HepG2 (cell line): ENCODE measurements around the gene WDR73. TPM values are rescaled to one million over a fixed set of nuclear protein-coding genes. Genes with fewer than 3 reads are reported as not detected.

Experiments
- BRCA1 ChIP-seq: sonication (generic); formaldehyde crosslinking; IDR thresholded peaks from 2 replicates; pipeline ENCODE4 v1.4.0; 2020; ENCODE audit warnings: missing genetic modification reagents
- CREB1 ChIP-seq, 2 experiments: fragments of 450-650 bp in 1 of 2; IDR thresholded peaks; 2 replicates each; pipeline ENCODE4 v1.6.1; 2016 to 2017; ENCODE audit warnings: control low read depth in 1 of 2, mild to moderate bottlenecking in 1 of 2, missing compliant biosample characterization in 1 of 2, missing genetic modification characterization in 1 of 2
- ETV5 ChIP-seq: IDR thresholded peaks from 2 replicates; pipeline ENCODE4 v1.6.1; 2018; ENCODE audit warnings: missing biosample characterization, missing genetic modification reagents, inconsistent platforms, borderline replicate concordance
- GPBP1L1 ChIP-seq: sonication (generic); formaldehyde crosslinking; IDR thresholded peaks from 2 replicates; pipeline ENCODE4 v1.5.0; 2020; ENCODE audit warnings: mild to moderate bottlenecking, missing genetic modification reagents
- HMGA1 ChIP-seq: sonication (generic); formaldehyde crosslinking; conservative IDR thresholded peaks from 2 replicates; pipeline ENCODE4 v1.4.0; 2020; ENCODE audit warnings: missing genetic modification reagents
- KAT7 ChIP-seq: IDR thresholded peaks from 2 replicates; pipeline ENCODE4 v1.6.1; 2018; ENCODE audit warnings: borderline replicate concordance, missing compliant biosample characterization
- KDM2A ChIP-seq: sonication (generic); formaldehyde crosslinking; IDR thresholded peaks from 2 replicates; pipeline ENCODE4 v1.4.0; 2020; ENCODE audit warnings: low read depth, missing genetic modification reagents, borderline replicate concordance
- KDM4B ChIP-seq: sonication (generic); formaldehyde crosslinking; IDR thresholded peaks from 2 replicates; pipeline ENCODE4 v1.4.0; 2020; ENCODE audit warnings: missing genetic modification reagents
- PRDM4 ChIP-seq: sonication (generic); formaldehyde crosslinking; IDR thresholded peaks from 2 replicates; pipeline ENCODE4 v1.9.0; 2021; ENCODE audit warnings: missing genetic modification reagents, borderline replicate concordance
- SETDB1 ChIP-seq: sonication (generic); formaldehyde crosslinking; IDR thresholded peaks from 2 replicates; pipeline ENCODE4 v1.5.1; 2020; ENCODE audit warnings: missing genetic modification reagents, mild to moderate bottlenecking, borderline replicate concordance
- SNAPC2 ChIP-seq: sonication (generic); formaldehyde crosslinking; IDR thresholded peaks from 2 replicates; pipeline ENCODE4 v1.8.1; 2022; ENCODE audit warnings: mild to moderate bottlenecking, missing genetic modification reagents
- SP5 ChIP-seq: IDR thresholded peaks from 2 replicates; pipeline ENCODE4 v1.6.1; 2016; ENCODE audit warnings: low read depth, borderline replicate concordance
- SSRP1 ChIP-seq: IDR thresholded peaks from 2 replicates; pipeline ENCODE4 v1.6.1; 2016; ENCODE audit warnings: control low read depth
- STAG1 ChIP-seq: sonication (generic); formaldehyde crosslinking; IDR thresholded peaks from 2 replicates; pipeline ENCODE4 v1.4.0; 2020; ENCODE audit warnings: missing genetic modification reagents
- TCF7L2 ChIP-seq: IDR thresholded peaks from 2 replicates; pipeline ENCODE4 v1.6.1; 2011; ENCODE audit warnings: mild to moderate bottlenecking, low read depth, low read length, moderate library complexity
- TP53 ChIP-seq: sonication (generic); formaldehyde crosslinking; conservative IDR thresholded peaks from 2 replicates; pipeline ENCODE4 v1.4.0; 2020; ENCODE audit warnings: missing genetic modification reagents
- ZNF235 ChIP-seq: sonication (generic); formaldehyde crosslinking; IDR thresholded peaks from 2 replicates; pipeline ENCODE4 v1.8.1; 2023; ENCODE audit warnings: mild to moderate bottlenecking, missing genetic modification reagents, borderline replicate concordance
- ZNF331 ChIP-seq: sonication (generic); formaldehyde crosslinking; IDR thresholded peaks from 2 replicates; pipeline ENCODE4 v1.4.0; 2020; ENCODE audit warnings: missing genetic modification reagents
- ZNF510 ChIP-seq: sonication (generic); formaldehyde crosslinking; IDR thresholded peaks from 2 replicates; pipeline ENCODE4 v1.4.0; 2020; ENCODE audit warnings: low read depth, mild to moderate bottlenecking, missing genetic modification reagents
- ZNF605 ChIP-seq: sonication (generic); formaldehyde crosslinking; IDR thresholded peaks from 2 replicates; pipeline ENCODE4 v1.8.0; 2022; ENCODE audit warnings: mild to moderate bottlenecking, missing genetic modification reagents
- ZNF629 ChIP-seq: sonication (generic); formaldehyde crosslinking; conservative IDR thresholded peaks from 2 replicates; pipeline ENCODE4 v1.5.0; 2020; ENCODE audit warnings: missing genetic modification reagents
- ZNF652 ChIP-seq: IDR thresholded peaks from 2 replicates; pipeline ENCODE4 v1.6.1; 2016; ENCODE audit warnings: low read depth, borderline replicate concordance
- ZNF704 ChIP-seq: sonication (generic); formaldehyde crosslinking; IDR thresholded peaks from 2 replicates; pipeline ENCODE4 v1.8.1; 2023; ENCODE audit warnings: mild to moderate bottlenecking, inconsistent platforms, moderate library complexity, missing genetic modification reagents, borderline replicate concordance
- ZNF740 ChIP-seq: sonication (generic); formaldehyde crosslinking; IDR thresholded peaks from 2 replicates; pipeline ENCODE4 v1.4.0; 2020; ENCODE audit warnings: missing genetic modification reagents
- ZNF773 ChIP-seq: sonication (generic); formaldehyde crosslinking; IDR thresholded peaks from 2 replicates; pipeline ENCODE4 v1.4.0; 2020; ENCODE audit warnings: missing genetic modification reagents, borderline replicate concordance
- polyA plus RNA-seq, 8 experiments: library from polyadenylated mRNA; depleted of rRNA in 3 of 8; stranded (reverse) in 7 of 8; unstranded in 1 of 8; fragments of >200 nt; fragmentation: Illumina TruSeq in 4 of 8; extraction: Trizol in 4 of 8; gene quantifications; 2 replicates each; pipeline versions ENCODE4 v1.2.1 to v1.2.3, GENCODE V29; 2011 to 2016; ENCODE audit warnings: low read depth in 4 of 8, missing spikeins in 1 of 8, mixed read lengths in 1 of 8; ENCODE audit not compliant: insufficient read depth in 1 of 8
- total RNA-seq, 5 experiments: library from RNA; depleted of rRNA; stranded (reverse); fragments of >200 nt; fragmentation: Illumina TruSeq; extraction: Trizol; gene quantifications; 2 replicates each; pipeline ENCODE4 v1.2.3, GENCODE V29; 2016; ENCODE audit warnings: low read depth in 1 of 5

Gene WDR73
- total and polyA plus RNA-seq, 2 of the 13 experiments (the other 11 are each of a cell fraction or from before 2014, with no cell fraction given) = 20.0 to 35.5 TPM

- TF ChIP-seq ZNF704 (CRISPR knock-in tag) = no peak
- TF ChIP-seq ZNF510 (CRISPR knock-in tag) = no peak
- TF ChIP-seq ZNF652 (CRISPR knock-in tag) = no peak
- no peak for TF ChIP-seq ZNF740
- TF ChIP-seq GPBP1L1 (CRISPR knock-in tag) = no peak
- TF ChIP-seq TP53 (CRISPR knock-in tag) = no peak
- no peak for TF ChIP-seq PRDM4 (CRISPR knock-in tag)
- no peak for TF ChIP-seq ZNF605 (CRISPR knock-in tag)
- TF ChIP-seq ZNF235 (CRISPR knock-in tag) = no peak
- TF ChIP-seq SSRP1 (CRISPR knock-in tag) = no peak
- TF ChIP-seq ZNF629 (CRISPR knock-in tag) = no peak
- no peak for TF ChIP-seq HMGA1 (CRISPR knock-in tag)
- TF ChIP-seq ETV5 (CRISPR knock-in tag) = no peak
- no peak for TF ChIP-seq KAT7 (CRISPR knock-in tag)
- no peak for TF ChIP-seq CREB1 (IDR thresholded peaks at IDR 0.05)
- no peak for TF ChIP-seq CREB1 (CRISPR knock-in tag; IDR thresholded peaks at IDR 0.05)
- no peak for TF ChIP-seq KDM2A
- no peak for TF ChIP-seq SETDB1 (CRISPR knock-in tag)
- TF ChIP-seq ZNF773 (CRISPR knock-in tag) = no peak
- TF ChIP-seq SNAPC2 (CRISPR knock-in tag) = no peak
- no peak for TF ChIP-seq ZNF331 (CRISPR knock-in tag)
- no peak for TF ChIP-seq TCF7L2
- no peak for TF ChIP-seq BRCA1 (CRISPR knock-in tag)
- no peak for TF ChIP-seq KDM4B (CRISPR knock-in tag)
- TF ChIP-seq SP5 (CRISPR knock-in tag) = no peak
- no peak for TF ChIP-seq STAG1 (CRISPR knock-in tag)
Measured at GRCh38 chr15:84594617-84595290, 59.3 kb downstream of the WDR73 start (continued).
